ENCODE data around the gene ALOX5.

ALOX5 gene

DNA sequence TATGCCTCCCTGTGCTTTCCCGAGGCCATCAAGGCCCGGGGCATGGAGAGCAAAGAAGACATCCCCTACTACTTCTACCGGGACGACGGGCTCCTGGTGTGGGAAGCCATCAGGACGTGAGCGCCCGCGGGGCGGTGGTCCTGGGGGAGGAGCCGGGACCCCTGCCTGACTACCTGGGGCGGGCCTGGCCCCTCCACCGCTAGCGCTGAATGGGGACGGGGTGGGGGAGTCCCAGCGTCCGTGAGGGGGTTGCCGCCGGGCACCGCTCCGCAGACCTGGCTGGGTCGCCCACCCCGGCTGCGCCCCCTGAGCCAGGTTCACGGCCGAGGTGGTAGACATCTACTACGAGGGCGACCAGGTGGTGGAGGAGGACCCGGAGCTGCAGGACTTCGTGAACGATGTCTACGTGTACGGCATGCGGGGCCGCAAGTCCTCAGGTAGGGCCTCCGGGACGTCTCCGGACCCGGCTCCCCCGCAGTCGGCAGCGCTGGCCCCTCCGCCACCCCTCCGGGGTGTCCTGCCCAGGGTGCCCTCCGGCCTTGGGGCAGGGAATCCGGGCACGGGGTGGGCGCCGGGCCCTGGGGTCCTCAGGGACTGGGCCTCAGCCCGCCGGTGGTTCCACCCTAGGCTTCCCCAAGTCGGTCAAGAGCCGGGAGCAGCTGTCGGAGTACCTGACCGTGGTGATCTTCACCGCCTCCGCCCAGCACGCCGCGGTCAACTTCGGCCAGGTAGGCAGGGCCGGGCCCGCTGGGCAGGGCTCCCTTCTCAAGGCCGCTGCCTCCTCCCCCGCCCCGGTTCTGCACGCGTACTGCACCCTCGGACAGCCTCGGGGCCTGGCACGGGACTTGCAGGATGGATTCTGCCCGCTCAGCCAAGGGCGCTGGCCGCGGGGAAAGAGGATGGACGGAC lies 69.3 kb downstream of the ALOX5 start:
- DNase-seq (ENCODE audit: low read depth in 2 of 2) = no peak

DNA sequence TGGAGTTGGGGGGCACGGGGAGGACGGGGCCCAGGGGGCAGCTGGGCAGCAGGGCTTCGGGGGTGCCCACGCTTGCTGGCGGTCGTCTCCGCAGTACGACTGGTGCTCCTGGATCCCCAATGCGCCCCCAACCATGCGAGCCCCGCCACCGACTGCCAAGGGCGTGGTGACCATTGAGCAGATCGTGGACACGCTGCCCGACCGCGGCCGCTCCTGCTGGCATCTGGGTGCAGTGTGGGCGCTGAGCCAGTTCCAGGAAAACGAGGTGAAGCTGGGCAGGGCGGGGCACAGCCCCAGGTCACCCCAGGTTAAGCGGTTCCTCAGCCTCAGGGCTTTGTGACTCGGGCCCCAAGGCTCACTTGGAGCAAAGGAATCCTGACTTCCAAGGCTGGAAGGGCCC lies 70.0 kb downstream of the ALOX5 start:
- DNase-seq (ENCODE audit: low read depth in 2 of 2) = no peak

DNA sequence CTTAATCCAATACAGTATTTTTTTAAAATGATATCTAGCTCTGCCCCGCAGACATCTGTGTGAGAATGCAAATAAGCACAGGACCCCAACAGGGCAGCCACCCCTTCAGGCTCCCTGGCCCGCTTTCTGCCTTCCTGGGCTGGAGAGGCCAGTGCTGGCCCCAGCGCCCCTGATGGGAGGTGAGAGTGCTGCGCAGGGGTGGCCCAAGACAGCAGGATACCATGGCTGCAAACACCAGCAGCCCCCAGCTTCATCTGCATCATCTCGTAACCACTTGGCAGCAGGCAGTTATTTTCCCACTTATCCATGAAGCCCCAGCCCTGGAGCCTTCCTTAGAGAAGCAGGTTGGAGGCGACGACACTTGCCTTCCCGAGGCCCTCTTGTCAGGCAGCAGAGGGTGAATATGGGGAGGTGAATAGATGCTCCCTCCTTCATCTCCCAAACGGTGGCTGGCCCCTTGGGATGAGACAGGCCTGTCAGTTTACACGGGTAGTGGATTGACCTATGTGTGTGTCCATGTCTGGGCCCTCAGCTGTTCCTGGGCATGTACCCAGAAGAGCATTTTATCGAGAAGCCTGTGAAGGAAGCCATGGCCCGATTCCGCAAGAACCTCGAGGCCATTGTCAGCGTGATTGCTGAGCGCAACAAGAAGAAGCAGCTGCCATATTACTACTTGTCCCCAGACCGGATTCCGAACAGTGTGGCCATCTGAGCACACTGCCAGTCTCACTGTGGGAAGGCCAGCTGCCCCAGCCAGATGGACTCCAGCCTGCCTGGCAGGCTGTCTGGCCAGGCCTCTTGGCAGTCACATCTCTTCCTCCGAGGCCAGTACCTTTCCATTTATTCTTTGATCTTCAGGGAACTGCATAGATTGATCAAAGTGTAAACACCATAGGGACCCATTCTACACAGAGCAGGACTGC lies 71.2 kb downstream of the ALOX5 start:
- no peak for DNase-seq (ENCODE audit: low read depth in 2 of 2)

DNA sequence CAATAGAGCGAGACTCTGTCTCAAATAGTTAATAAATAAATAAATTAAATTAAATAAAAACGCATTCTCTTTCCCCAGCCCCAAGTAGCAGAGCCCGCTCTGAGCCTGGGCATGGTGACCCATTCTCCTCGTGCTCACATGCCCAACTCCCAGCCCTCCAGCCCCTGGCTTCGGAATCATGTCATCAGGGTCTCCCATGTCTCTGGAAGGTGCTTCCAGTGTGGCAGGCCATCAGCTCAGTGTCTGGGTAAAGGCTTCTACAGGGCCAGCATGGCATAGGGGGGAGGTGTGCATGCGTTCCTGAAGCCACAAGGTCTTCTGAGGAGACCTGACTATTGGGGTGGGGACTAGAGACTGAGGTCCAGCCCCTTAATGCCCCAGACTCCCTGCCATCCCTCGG lies 72.8 kb downstream of the ALOX5 start:
- DNase-seq (ENCODE audit: low read depth in 2 of 2) = no peak

DNA sequence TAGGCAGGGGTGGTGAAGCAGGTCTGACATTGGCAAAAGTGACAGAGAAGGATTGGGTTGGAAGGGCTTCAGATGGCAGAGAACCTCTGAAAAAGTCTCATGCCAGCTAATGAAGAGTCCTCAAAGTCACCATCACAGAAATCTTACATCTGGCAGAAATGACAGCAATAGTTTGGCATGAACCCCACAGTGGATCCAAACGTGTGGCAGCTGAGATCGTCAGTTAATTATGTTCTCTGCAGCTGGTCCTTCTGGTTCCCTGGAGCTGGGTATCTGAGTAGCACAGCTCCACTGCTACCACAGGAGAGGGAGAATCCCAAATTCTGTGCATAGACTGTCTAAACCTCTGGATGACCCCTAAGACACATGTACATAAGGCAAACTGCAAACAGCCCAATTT lies 73.4 kb downstream of the ALOX5 start:
- no peak for DNase-seq (ENCODE audit: low read depth in 2 of 2)

DNA sequence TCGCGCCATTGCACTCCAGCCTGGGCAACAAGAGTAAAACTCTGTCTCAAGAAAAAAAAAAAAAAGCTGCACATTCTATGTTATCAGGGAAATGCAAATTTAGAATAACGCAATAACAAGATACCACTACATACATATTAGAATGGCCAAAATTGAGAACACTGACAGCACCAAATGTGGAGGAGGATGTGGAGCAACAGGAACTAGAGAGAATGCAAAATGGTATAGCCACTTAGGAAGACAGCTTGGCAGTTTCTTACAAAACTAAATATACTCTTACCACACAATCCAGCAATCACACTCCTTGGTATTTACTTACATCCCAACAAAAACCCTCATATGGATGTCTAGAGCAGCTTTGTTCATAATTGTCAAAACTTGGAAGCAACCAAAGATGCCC lies 76.8 kb downstream of the ALOX5 start:
- no peak for DNase-seq (ENCODE audit: low read depth in 2 of 2)

DNA sequence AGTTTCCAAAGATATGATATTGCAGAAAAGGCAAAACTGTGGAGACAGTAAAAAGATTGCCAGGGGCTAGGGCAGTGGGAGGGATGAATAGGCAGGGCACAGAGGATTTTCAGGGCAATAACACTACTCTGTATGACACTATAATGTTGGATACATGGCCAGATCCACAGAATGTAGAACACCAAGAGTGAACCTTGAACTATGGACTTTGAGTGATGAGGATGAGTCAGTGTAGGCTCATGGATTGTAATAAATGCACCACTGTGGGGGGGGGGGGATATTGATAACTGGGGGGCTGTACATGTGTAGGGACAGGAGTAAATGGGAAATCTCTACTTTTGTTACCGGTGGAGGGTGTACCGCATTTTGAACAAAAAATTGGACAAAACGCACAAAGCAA lies 77.4 kb downstream of the ALOX5 start:
- no peak for DNase-seq (ENCODE audit: low read depth in 2 of 2)

DNA sequence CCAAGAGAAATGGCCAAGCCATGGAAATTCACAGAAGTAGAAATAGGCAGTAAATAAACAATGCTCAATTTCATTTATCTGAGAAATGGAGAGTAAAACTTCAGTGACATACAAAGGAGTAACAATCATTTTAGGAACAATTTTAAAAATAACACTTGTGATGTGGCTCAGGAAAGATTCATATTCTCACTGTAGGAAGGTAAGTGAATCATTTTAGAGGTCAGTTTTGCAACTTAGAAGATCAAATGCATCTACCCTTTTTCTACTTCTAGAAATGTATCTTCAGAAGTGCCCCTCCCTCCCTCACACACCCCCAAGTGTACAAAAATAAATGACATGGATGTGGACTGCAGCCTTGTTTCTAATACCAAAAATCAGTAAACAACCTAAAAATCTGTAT lies 78.3 kb downstream of the ALOX5 start:
- no peak for DNase-seq (ENCODE audit: low read depth in 2 of 2)

DNA sequence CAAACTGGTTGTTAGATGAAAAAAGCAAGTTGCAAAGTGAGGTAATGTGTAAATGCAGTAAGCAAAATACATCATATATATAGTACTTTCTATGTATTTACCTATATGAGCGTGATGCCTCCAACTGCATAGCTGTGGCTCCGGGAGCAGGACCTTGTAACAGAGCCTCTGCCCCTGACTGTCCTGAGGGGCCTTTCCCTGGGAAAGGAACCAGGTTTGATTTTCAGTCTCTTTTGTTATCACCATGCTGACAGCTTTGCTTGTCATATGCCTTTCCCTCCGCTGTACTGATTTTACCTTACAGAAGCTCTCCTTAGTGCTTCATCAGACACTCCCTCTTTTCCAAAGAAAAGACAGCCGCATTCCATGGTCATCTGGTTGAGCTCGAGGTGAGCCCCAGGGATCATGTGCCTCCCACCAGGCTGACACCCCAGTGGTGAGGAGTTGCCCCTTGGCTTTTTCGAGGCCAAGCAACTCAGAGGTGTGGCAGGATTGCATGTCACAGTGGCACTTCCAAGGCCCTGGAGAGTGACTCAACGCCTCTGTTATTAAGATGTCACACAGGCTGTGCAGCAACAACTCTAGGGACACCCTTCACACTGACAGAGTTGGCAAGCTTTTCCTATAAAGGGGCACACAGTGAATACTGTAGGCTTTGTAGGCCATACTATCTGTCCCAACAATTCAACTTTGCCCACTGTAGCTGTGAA lies 78.9 kb downstream of the ALOX5 start:
- DNase-seq (ENCODE audit: low read depth in 2 of 2) = no peak

DNA sequence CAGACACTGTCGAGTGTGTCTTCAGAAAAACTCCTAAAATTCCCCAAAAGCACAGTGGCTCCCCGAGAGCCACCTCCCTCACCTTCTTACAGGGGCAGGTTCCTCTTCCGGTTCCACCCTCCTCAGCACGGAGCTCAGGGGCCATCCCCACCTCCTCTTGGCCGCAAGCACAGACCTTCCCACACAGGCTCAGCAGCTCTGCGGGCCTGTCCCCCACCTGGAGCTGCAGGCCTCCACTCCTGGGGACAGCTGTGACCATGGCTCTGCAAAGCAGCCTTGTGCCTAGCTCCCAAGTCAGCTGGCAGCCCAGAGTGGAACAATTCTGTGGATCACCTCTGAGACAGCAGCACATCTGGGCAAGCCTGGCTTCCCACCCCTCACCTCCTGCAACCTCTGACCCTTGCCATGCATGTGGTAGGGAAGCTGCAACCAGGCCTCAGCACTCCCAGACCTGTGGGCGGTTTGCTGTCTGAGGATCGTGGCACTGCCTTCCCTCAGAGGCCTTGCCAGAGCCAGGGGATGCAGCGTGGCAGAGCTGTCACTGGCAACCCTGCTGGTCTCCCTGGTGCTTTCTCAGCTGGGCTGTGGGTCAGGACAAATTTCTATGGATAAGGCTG lies 79.7 kb downstream of the ALOX5 start:
- no peak for DNase-seq (ENCODE audit: low read depth in 2 of 2)

DNA sequence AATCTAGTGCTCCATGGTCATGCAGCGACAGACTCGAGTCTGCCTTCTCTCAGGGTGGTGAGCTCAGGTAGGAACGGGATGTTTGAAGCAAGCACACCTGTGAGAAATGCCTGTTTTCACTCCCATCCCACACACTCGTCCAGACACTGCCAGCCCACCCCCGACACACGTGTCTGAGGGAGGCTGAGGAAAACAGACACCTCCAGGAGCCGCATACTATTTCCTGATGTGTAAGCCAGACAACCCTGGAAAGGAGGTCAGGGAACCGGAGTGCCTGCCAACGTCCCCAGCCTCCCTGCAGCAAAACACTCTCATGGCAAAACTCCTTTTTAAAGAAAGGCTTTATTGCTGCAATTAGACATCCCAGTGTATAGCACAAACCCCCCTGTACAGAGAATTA lies 80.2 kb downstream of the ALOX5 start:
- DNase-seq (ENCODE audit: low read depth in 2 of 2) = no peak

DNA sequence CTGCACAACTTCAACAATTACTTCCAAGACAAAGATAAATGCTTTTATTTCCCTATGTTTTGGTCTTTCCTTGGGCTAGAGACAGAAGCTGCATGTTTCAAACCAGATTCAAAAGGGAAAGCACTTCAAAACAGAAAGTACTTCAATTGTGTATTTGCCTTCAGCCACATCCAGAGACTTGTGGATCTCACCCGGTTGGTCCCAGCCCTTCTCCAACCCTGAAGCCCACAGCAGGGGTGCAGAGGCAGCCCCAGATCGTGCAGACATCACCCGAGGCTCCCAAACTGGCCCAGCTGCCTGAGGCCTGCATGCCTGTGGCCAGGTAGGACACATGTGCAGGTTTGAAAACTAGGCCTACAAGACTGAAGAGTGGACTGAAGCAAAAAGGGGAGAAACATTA lies 80.8 kb downstream of the ALOX5 start:
- no peak for DNase-seq (ENCODE audit: low read depth in 2 of 2)

DNA sequence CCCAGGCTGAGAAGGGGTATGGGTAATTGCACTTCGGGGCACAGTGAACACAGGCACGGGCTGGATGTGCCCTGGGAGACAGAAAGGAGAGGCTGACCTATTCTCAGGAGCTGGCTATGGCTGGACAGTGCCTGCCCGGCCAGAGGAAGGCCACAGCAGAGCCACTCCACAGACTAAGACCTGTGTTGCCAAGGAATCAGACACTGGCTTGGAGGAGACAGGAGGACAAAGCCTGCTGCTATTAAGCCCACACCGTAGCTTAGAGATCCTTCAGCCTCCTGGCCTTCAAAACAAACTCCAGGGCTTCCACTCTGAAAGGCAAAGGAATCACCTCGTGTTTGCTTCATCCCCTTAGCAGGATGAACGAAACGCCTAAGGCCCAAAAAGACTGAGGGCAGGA lies 82.2 kb downstream of the ALOX5 start:
- no peak for DNase-seq (ENCODE audit: low read depth in 2 of 2)

DNA sequence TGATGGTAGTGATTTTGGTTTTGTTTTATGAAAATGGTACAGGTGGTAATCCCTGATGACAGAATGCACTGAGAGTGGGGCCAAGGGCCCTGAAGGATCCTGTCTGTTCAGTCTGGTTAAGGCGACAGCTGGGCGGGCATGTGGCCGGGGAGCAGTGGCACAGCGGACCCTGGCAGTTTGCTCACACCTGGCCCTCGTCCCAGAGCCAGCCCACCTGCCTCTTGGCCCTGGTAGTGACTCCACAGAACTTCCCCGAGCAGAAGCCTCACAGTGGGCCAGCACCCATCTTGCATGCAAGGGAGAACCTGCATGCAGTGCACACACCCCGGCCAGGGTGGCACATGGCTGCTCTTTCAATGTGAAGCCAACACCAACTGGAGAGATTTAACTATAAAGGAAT lies 82.8 kb downstream of the ALOX5 start:
- no peak for DNase-seq (ENCODE audit: low read depth in 2 of 2)

DNA sequence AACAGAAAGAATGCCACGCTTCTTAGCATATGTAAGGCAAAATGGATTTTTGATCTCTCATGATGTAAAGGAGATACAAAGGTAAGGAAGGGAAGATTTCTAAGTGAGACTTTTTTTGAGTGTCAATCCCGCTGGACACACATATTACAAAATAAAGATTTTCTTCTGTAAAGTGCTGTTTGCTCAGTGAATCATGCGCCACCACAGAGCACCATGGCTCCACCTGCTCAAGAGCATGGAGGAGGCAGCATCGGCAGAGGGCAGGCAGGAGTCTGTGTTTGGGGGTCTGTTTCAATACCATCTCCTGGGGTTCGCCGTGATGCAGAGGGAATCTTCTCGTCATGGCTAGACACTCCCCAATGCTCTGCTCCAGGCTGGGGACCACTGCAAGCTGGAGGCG lies 83.5 kb downstream of the ALOX5 start:
- DNase-seq (ENCODE audit: low read depth in 2 of 2) = no peak

DNA sequence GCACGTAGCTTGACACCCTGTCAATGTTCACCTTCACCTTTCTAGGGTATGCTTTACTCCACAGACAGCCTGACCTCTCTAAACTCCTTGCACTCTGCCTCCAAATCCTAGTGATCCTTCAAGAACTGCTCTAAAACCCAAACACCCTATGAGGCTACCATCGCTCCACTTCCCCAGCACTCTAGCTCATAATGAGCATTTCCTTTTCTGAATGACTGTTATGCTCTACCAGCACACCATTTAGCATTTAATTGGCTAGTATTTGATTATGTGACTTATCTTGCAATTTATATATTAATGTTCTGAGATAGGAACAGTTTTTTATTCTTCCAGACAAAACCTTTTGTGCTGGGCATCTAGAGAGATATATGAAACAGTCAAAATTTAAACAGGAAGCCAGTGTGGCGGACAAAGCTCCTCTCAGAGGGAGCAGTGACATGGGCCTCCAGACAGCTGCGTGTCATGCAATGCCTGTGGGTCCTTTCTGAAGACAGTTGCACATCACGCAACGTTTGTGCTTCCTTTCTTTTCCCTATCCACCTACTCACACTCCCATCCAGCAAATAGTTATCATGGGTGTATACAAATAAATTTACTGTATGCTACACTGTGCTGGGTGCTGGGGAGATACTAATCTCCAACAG lies 86.3 kb downstream of the ALOX5 start:
- DNase-seq (ENCODE audit: low read depth in 2 of 2) = no peak

DNA sequence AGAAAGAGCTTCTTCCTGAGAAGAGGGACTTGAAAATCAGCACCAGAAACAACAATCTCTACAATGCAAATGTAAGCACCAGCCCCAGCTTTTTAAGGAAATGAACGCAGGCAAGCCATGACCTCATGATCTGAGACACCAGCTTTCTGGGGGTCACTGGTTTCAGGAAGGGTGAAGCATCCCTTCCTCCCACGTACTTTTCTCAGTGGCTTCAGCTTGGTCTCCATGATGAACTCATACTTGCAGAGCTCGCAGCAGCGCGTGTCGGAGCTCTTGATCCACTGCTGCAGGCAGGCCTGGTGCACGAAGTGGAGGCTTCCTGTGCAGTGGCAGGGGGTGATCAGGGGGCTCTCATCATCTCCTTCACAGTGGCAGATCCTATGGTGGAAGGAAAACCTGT lies 87.0 kb downstream of the ALOX5 start:
- DNase-seq (ENCODE audit: low read depth in 2 of 2) = no peak

DNA sequence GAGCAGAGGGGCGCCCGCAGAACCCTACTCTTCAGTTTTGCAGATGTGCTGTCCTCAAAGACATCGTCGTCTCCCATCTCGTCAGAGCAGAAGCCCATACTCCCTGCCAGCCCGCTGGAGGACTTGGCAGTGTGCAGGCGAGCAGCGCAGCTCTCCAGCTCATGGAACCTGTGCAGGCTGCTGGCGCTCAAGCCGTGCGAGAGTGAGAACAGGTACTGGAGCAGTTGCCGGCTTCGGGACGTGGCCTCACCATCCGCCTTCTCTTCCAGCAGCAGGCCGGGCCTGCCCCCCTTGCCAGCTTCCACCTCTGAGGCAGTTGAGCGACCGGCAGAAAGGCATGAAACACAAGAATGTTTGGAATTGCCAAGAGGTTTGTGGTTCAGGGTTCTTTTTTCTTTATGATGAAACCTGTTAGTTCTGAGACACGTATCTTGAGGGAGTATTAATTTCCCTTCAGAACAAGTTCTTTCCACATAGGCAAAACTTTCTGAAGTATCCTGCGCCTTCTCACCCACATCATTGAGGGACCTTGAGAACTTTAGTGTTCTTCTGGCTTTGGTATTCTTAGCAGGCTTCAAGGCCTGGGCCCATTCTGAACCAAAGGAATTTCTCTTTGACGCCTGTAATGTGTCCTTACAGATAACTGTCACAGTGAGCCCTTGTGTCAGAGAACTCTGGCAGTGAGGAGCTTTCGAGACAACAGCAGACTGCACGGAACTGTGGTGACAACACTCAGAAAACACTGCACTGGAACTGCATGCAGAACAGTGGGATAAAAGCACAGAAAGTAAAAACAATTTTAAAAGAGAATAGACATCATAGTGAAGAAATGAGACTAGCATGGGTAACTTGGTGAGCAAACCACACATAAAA lies 89.5 kb downstream of the ALOX5 start:
- DNase-seq (ENCODE audit: low read depth in 2 of 2) = no peak

DNA sequence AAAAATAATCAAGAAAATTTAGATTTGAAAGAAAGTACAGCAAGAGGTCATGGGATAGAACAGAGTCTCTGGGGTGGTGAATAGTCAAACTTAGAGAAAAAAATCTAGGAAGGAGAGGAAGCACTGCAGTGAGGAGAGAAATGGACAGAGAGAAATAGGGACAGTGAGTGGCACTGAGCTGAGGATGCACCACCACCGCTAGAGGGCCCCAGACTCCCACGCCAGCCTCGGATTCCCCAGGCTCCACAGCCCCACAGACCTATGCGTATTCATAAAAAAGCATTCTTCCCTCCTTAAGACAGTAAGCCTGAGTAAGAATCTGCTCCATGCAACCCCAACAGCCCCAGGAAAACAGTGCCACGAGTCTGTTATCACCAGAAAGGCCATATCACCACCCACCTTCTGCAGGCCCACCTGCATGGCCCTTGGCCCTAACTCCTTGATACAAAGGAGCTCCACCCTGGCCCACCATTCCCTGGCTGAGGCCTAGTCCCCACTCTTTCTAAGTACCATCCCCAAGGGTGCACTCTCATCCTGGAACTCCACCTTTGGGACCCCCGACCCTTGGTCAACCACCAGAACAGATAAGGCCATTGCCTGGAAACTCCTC lies 91.0 kb downstream of the ALOX5 start:
- DNase-seq (ENCODE audit: low read depth in 2 of 2) = peak; percentile 48 to 68

DNA sequence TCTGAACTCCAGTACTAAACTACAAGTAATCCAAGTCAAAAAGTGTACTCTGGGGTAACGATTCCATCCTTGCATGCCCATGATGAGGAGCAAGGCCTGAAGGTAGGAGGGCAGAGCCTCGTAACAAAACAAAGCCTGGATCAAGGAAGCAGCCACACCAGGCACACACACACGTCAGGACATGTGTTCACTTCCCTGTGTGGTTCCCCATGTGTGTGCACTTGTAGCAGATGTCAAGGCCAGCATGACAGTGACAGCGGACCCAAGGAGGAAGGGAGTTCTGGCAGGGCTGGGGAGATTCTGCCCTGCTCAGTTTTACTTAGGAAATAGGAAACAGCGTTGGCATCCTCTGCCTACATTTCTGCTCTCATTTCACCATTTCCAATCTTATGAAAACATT lies 92.8 kb downstream of the ALOX5 start:
- no peak for DNase-seq (ENCODE audit: low read depth in 2 of 2)

Data from stimulated activated CD4-positive, alpha-beta T cell treated with anti-CD3 and anti-CD28 coated beads, Interleukin-15, amount 100 ng/mL, for 48 hours (primary cell).